ENCODE data around the gene DTL. TPM values are rescaled to one million over a fixed set of nuclear protein-coding genes. Genes with fewer than 3 reads are reported as not detected.

DTL gene
- total and polyA plus RNA-seq, 2 donors from 2014 or later: 2.0 TPM; not detected in 1

GRCh38 chr1:212118167-212118871 is 82.8 kb downstream of the DTL start:
- H3K27me3 ChIP-seq (ENCODE audit: control insufficient read depth, insufficient read depth, low read length): no peaks in the 10 kb centered on the region
- H3K4me1 ChIP-seq (ENCODE audit: control insufficient read depth in 2 of 3, insufficient read depth in 2 of 3, low read depth in 1 of 3, low read length in 3 of 3): no peaks in the 10 kb centered on the region
- DNase-seq (peak in 1 of 5 donors; percentile 20), FAIRE-seq (no peak)
- H3K4me3 ChIP-seq (ENCODE audit: low read length in 3 of 3): no peak overlapping the region
- intact Hi-C loops (cut with DNase I): no loop called here
- no peaks in the 10 kb centered on the region for H3K36me3 ChIP-seq (ENCODE audit: control insufficient read depth in 2 of 3, insufficient read depth in 3 of 3, low read length in 3 of 3)
- no peak overlapping the region for H3K9ac ChIP-seq (ENCODE audit: low read length in 3 of 3)
- no peaks in the 10 kb centered on the region for H3K9me3 ChIP-seq (ENCODE audit: control insufficient read depth in 2 of 3, insufficient read depth in 1 of 3, low read length in 3 of 3)
- TF ChIP-seq CTCF (IDR thresholded peaks at IDR 0.05; ENCODE audit: borderline replicate concordance, extremely low read depth, insufficient read depth): no peak
- H3K27ac ChIP-seq (ENCODE audit: low read depth in 2 of 2, low read length in 2 of 2): no peak overlapping the region

- intact Hi-C loops (cut with DNase I): no loop called here
- no peak for TF ChIP-seq CTCF (IDR thresholded peaks at IDR 0.05; ENCODE audit: borderline replicate concordance, extremely low read depth, insufficient read depth)
- Histone ChIP-seq H3K4me3 (ENCODE audit: low read length in 3 of 3) (no peak overlapping the region), H3K27ac (ENCODE audit: low read depth in 2 of 2, low read length in 2 of 2) (no peak overlapping the region), H3K4me1 (ENCODE audit: control insufficient read depth in 2 of 3, insufficient read depth in 2 of 3, low read depth in 1 of 3, low read length in 3 of 3) (no peaks in the 10 kb centered on the region), H3K36me3 (ENCODE audit: control insufficient read depth in 2 of 3, insufficient read depth in 3 of 3, low read length in 3 of 3) (no peaks in the 10 kb centered on the region), H3K9ac (ENCODE audit: low read length in 3 of 3) (no peak overlapping the region), H3K27me3 (ENCODE audit: control insufficient read depth, insufficient read depth, low read length) (no peaks in the 10 kb centered on the region), H3K9me3 (ENCODE audit: control insufficient read depth in 2 of 3, insufficient read depth in 1 of 3, low read length in 3 of 3) (no peaks in the 10 kb centered on the region)
- FAIRE-seq: no peak
- DNase-seq: no peak
These were observed 83.3 kb downstream of the DTL start for GRCh38 chr1:212118872-212119260.

- no peaks in the 10 kb centered on the region for H3K9me3 ChIP-seq (ENCODE audit: control insufficient read depth in 2 of 3, insufficient read depth in 1 of 3, low read length in 3 of 3)
- no peak overlapping the region for H3K4me3 ChIP-seq (ENCODE audit: low read length in 3 of 3)
- no peaks in the 10 kb centered on the region for H3K27me3 ChIP-seq (ENCODE audit: control insufficient read depth, insufficient read depth, low read length)
- H3K4me1 ChIP-seq (ENCODE audit: control insufficient read depth in 2 of 3, insufficient read depth in 2 of 3, low read depth in 1 of 3, low read length in 3 of 3): no peaks in the 10 kb centered on the region
- TF ChIP-seq CTCF (IDR thresholded peaks at IDR 0.05; ENCODE audit: borderline replicate concordance, extremely low read depth, insufficient read depth): no peak
- H3K9ac ChIP-seq (ENCODE audit: low read length in 3 of 3): no peak overlapping the region
- H3K36me3 ChIP-seq (ENCODE audit: control insufficient read depth in 2 of 3, insufficient read depth in 3 of 3, low read length in 3 of 3): no peaks in the 10 kb centered on the region
- FAIRE-seq (no peak), DNase-seq (no peak)
- H3K27ac ChIP-seq (ENCODE audit: low read depth in 2 of 2, low read length in 2 of 2): no peak overlapping the region
- intact Hi-C loops (cut with DNase I): no loop called here
These were observed 83.9 kb downstream of the DTL start for GRCh38 chr1:212119397-212119837.

Data from kidney (tissue), 14 donors.